T-cell (primary cell): ENCODE results near the gene MRPL17. TPM values are rescaled to one million over a fixed set of nuclear protein-coding genes. Genes with fewer than 3 reads are reported as not detected.

Experiments
- ATAC-seq, 4 experiments: fragments of 200-7000 bp in 3 of 4; fragments of 150-1000 bp in 1 of 4; cut with Tn5 transposase; replicated peaks in 1 of 4; 1 replicate in 3 of 4; 2 replicates in 1 of 4; pipeline ENCODE4 v1.10.0; 2021; ENCODE audit warnings: moderate library complexity in 3 of 4, mild to moderate bottlenecking in 2 of 4, moderate number of reproducible peaks in 1 of 4
- CTCF ChIA-PET, 2 donors: fragments of 300-600 bp; sonication (Branson Sonifier 250); formaldehyde crosslinking; loops; one replicate each; lab custom pipeline; 2022; ENCODE audit warnings: antibody characterized with exemption in 2 of 2; lab: Charles Lee
- POLR2A ChIA-PET, 2 donors: fragments of 300-600 bp; sonication (Branson Sonifier 250); formaldehyde crosslinking; loops; one replicate each; lab custom pipeline; 2022; ENCODE audit warnings: antibody characterized with exemption in 2 of 2; lab: Charles Lee
- DNase-seq, 35 experiments: peaks; one replicate each; pipeline versions ENCODE4 v3.0.0 to v3.0.0-alpha.2; 2013 to 2023
- H3K27ac ChIP-seq: one replicate; pipeline ENCODE4 v1.5.1; 2013; ENCODE audit warnings: low read length
- H3K27me3 ChIP-seq, 2 experiments: replicated peaks in 1 of 2; 1 replicate in 1 of 2; 2 replicates in 1 of 2; pipeline versions ENCODE4 v1.6.1 to v1.7.0; 2013; ENCODE audit warnings: low read length in 1 of 2, mixed read lengths in 1 of 2; ENCODE audit not compliant: control insufficient read depth in 2 of 2, insufficient read depth in 2 of 2; ENCODE audit errors: extremely low read depth in 1 of 2
- H3K36me3 ChIP-seq, 2 donors: 1 replicate in 1 of 2; 2 replicates in 1 of 2; pipeline versions ENCODE4 v1.6.1 to v1.7.0; 2013; ENCODE audit warnings: low read length in 1 of 2; ENCODE audit not compliant: control insufficient read depth in 2 of 2, insufficient read depth in 1 of 2; ENCODE audit errors: extremely low read depth in 1 of 2
- H3K4me1 ChIP-seq, 2 experiments: 1 replicate in 1 of 2; 2 replicates in 1 of 2; pipeline versions ENCODE4 v1.6.1 to v1.7.0; 2013; ENCODE audit warnings: low read length in 2 of 2, mixed read lengths in 1 of 2; ENCODE audit not compliant: insufficient read depth in 2 of 2, control insufficient read depth in 1 of 2; ENCODE audit errors: extremely low read depth in 1 of 2
- H3K4me3 ChIP-seq, 2 donors: 1 replicate in 1 of 2; 2 replicates in 1 of 2; pipeline versions ENCODE4 v1.5.1 to v1.7.0; 2013; ENCODE audit warnings: mild to moderate bottlenecking in 2 of 2, low read length in 1 of 2, moderate library complexity in 1 of 2; ENCODE audit not compliant: control insufficient read depth in 1 of 2; ENCODE audit errors: extremely low read depth in 1 of 2
- H3K9me3 ChIP-seq: 2 replicates; pipeline ENCODE4 v1.7.0; 2013
- H3K27ac Mint-ChIP-seq, 2 donors: one replicate each; pipeline ENCODE4 v1.8.0; 2020 to 2021; ENCODE audit warnings: mild to moderate bottlenecking in 2 of 2, mixed read lengths in 2 of 2
- H3K27me3 Mint-ChIP-seq, 2 donors: one replicate each; pipeline ENCODE4 v1.8.0; 2021 to 2022; ENCODE audit warnings: mixed read lengths in 2 of 2
- H3K36me3 Mint-ChIP-seq: one replicate; pipeline ENCODE4 v1.8.0; 2021; ENCODE audit warnings: mixed read lengths
- H3K4me1 Mint-ChIP-seq, 3 donors: one replicate each; pipeline ENCODE4 v1.8.0; 2020 to 2022; ENCODE audit warnings: mixed read lengths in 3 of 3, mild to moderate bottlenecking in 1 of 3
- H3K4me3 Mint-ChIP-seq, 3 donors: one replicate each; pipeline ENCODE4 v1.8.0; 2020 to 2022; ENCODE audit warnings: mild to moderate bottlenecking in 3 of 3, mixed read lengths in 3 of 3, moderate library complexity in 3 of 3
- H3K9me3 Mint-ChIP-seq, 3 donors: one replicate each; pipeline ENCODE4 v1.8.0; 2020 to 2022; ENCODE audit warnings: mixed read lengths in 3 of 3
- WGBS: methylation state at CpG from one replicate; pipeline ENCODE4 v1.1.5; 2013; ENCODE audit warnings: missing lambda C conversion rate; ENCODE audit not compliant: insufficient coverage; 5-methylcytosine and 5-hydroxymethylcytosine counted together
- total RNA-seq, 35 experiments: library from RNA in 6 of 35; stranded (reverse) in 6 of 35; fragments of 120-200 nt in 1 of 35; gene quantifications; one replicate each; pipeline versions ENCODE4 v1.2.1 to v1.2.4 and lab custom pipeline; 2013 to 2026

The MRPL17 gene
- total RNA-seq, 5 donors from 2014 or later (not counting 1 experiment from before 2014, with no cell fraction given), result 12.1 to 33.1 (median 30.2) TPM

- WGBS, result 50% methylated on average over 2 of the region's 3 CpGs
- Mint-ChIP-seq H3K27me3 (no peaks in the 10 kb centered on the region), H3K36me3 (no peaks in the 10 kb centered on the region), H3K4me3 (no peak overlapping the region), H3K9me3 (no peaks in the 10 kb centered on the region), H3K4me1 (peaks cover 0 to 11% (median 8%) of the 10 kb centered on the region in 3 donors), H3K27ac (no peak overlapping the region)
- Histone ChIP-seq H3K9me3 (no peaks in the 10 kb centered on the region), H3K27ac (no peak overlapping the region), H3K36me3 (no peaks in the 10 kb centered on the region), H3K4me3 (no peak overlapping the region), H3K27me3 (peaks cover 0 to 8% of the 10 kb centered on the region in 2 experiments), H3K4me1 (peaks cover 25 to 34% of the 10 kb centered on the region in 2 experiments)
- CTCF ChIA-PET, result no interaction called here
- no peak for ATAC-seq
- POLR2A ChIA-PET, result no interaction called here
- DNase-seq, result no peak
Measured at GRCh38 chr11:6652182-6652581, 31.0 kb downstream of the MRPL17 start.

GRCh38 chr11:6650980-6651379, 32.2 kb downstream of the MRPL17 start:
- H3K36me3 Mint-ChIP-seq, result no peaks in the 10 kb centered on the region
- WGBS, result 44% methylated on average over 6 of the region's 6 CpGs

GRCh38 chr11:6650104-6650503, 33.0 kb downstream of the MRPL17 start:
- Histone ChIP-seq H3K4me1 (peaks cover 41 to 45% of the 10 kb centered on the region in 2 experiments), H3K27me3 (peaks cover 0 to 4% of the 10 kb centered on the region in 2 experiments), H3K36me3 (no peaks in the 10 kb centered on the region), H3K4me3 (no peak overlapping the region), H3K27ac (no peak overlapping the region), H3K9me3 (no peaks in the 10 kb centered on the region)
- CTCF ChIA-PET, result interaction anchor here (0.6 to 1.8 kb wide), 5 partner anchors 18 to 145 kb away, joined by 3 to 6 read pairs (median 3); partner anchors contain the start of genes MRPL17 (in 1 of the 2) and TPP1 (in 1 of the 2)
- DNase-seq (no peak), ATAC-seq (no peak)
- no peaks in the 10 kb centered on the region for H3K36me3 Mint-ChIP-seq
- H3K4me1 Mint-ChIP-seq, result no peaks in the 10 kb centered on the region
- H3K27me3 Mint-ChIP-seq, result no peaks in the 10 kb centered on the region
- H3K9me3 Mint-ChIP-seq, result no peaks in the 10 kb centered on the region
- no peak overlapping the region for H3K4me3 Mint-ChIP-seq
- POLR2A ChIA-PET, result no interaction called here
- no peak overlapping the region for H3K27ac Mint-ChIP-seq

More at GRCh38 chr11:6650980-6651379, 32.2 kb downstream of the MRPL17 start:
- no peak overlapping the region for H3K4me3 Mint-ChIP-seq
- Histone ChIP-seq H3K9me3 (no peaks in the 10 kb centered on the region), H3K4me3 (no peak overlapping the region), H3K27ac (no peak overlapping the region), H3K4me1 (peaks cover 35 to 40% of the 10 kb centered on the region in 2 experiments), H3K27me3 (peaks cover 0 to 6% of the 10 kb centered on the region in 2 experiments), H3K36me3 (no peaks in the 10 kb centered on the region)
- DNase-seq, result peak in 1 of 35 experiments; percentile 26
- peak in 1 of 4 experiments; percentile 18 for ATAC-seq
- H3K9me3 Mint-ChIP-seq, result no peaks in the 10 kb centered on the region
- ChIA-PET POLR2A (no interaction called here), CTCF (no interaction called here)
- H3K27me3 Mint-ChIP-seq, result no peaks in the 10 kb centered on the region
- peaks cover 0 to 1% (median 1%) of the 10 kb centered on the region in 3 donors for H3K4me1 Mint-ChIP-seq
- H3K27ac Mint-ChIP-seq, result no peak overlapping the region

GRCh38 chr11:6648501-6648900, 34.6 kb downstream of the MRPL17 start:
- no peaks in the 10 kb centered on the region for H3K9me3 ChIP-seq
- Mint-ChIP-seq H3K4me3 (no peak overlapping the region), H3K4me1 (no peaks in the 10 kb centered on the region), H3K27me3 (no peaks in the 10 kb centered on the region), H3K27ac (no peak overlapping the region), H3K9me3 (no peaks in the 10 kb centered on the region), H3K36me3 (no peaks in the 10 kb centered on the region)
- H3K36me3 ChIP-seq, result no peaks in the 10 kb centered on the region
- peak overlapping the region; percentile 83 for H3K27ac ChIP-seq
- ChIA-PET CTCF (interaction anchor here in 1 of 2 donors (1.8 kb wide), 1 partner anchor 29 kb away, joined by 6 read pairs; the partner anchor contains the start of gene TPP1), POLR2A (no interaction called here)
- DNase-seq (no peak), ATAC-seq (no peak)
- no peaks in the 10 kb centered on the region for H3K27me3 ChIP-seq
- peaks cover 34 to 42% of the 10 kb centered on the region in 2 experiments for H3K4me1 ChIP-seq
- 100% methylated on average over 1 of the region's 1 CpG for WGBS
- H3K4me3 ChIP-seq, result no peak overlapping the region

- Mint-ChIP-seq H3K4me3 (no peak overlapping the region), H3K36me3 (no peaks in the 10 kb centered on the region), H3K27me3 (no peaks in the 10 kb centered on the region), H3K4me1 (no peaks in the 10 kb centered on the region), H3K27ac (no peak overlapping the region), H3K9me3 (no peaks in the 10 kb centered on the region)
- Histone ChIP-seq H3K4me3 (no peak overlapping the region), H3K4me1 (peaks cover 31 to 45% of the 10 kb centered on the region in 2 experiments), H3K36me3 (no peaks in the 10 kb centered on the region), H3K27ac (peak overlapping the region; percentile 83), H3K9me3 (no peaks in the 10 kb centered on the region), H3K27me3 (no peaks in the 10 kb centered on the region)
- DNase-seq (no peak), ATAC-seq (no peak)
- ChIA-PET CTCF (no interaction called here), POLR2A (no interaction called here)
- WGBS, result 95% methylated on average over 2 of the region's 2 CpGs
Measured at GRCh38 chr11:6647836-6648235, 35.3 kb downstream of the MRPL17 start.

- Mint-ChIP-seq H3K4me3 (no peak overlapping the region), H3K27me3 (no peaks in the 10 kb centered on the region), H3K36me3 (no peaks in the 10 kb centered on the region), H3K9me3 (no peaks in the 10 kb centered on the region), H3K4me1 (no peaks in the 10 kb centered on the region), H3K27ac (no peak overlapping the region)
- ATAC-seq (peak; percentile 70 to 86 (median 79)), DNase-seq (peak in 15 of 35 experiments; percentile 14 to 59 (median 25))
- POLR2A ChIA-PET, result interaction anchor here in 1 of 2 donors (0.6 kb wide), 1 partner anchor 108 kb away, joined by 6 read pairs; no protein-coding TSS in a partner anchor
- peaks cover 28 to 47% of the 10 kb centered on the region in 2 experiments for H3K4me1 ChIP-seq
- WGBS, result 42% methylated on average over 6 of the region's 9 CpGs
- peak overlapping the region; percentile 83 for H3K27ac ChIP-seq
- H3K27me3 ChIP-seq, result no peaks in the 10 kb centered on the region
- no peaks in the 10 kb centered on the region for H3K36me3 ChIP-seq
- peak overlapping the region; percentile 7 to 38 for H3K4me3 ChIP-seq
- CTCF ChIA-PET, result interaction anchor here (0.6 to 1.2 kb wide), 3 partner anchors 20 to 54 kb away, joined by 3 to 4 read pairs (median 3); no protein-coding TSS in a partner anchor
- no peaks in the 10 kb centered on the region for H3K9me3 ChIP-seq
Measured at GRCh38 chr11:6646918-6647679, 36.0 kb downstream of the MRPL17 start.
